RWPE2 (cell line): ENCODE data around the gene LCLAT1.

Source experiments
- ATAC-seq: fragments of 200-7000 bp; cut with Tn5 transposase; 3 replicates; pipeline ENCODE4 v1.9.1; 2021; ENCODE audit warnings: low read depth
- DNase-seq: peaks from one replicate; pipeline ENCODE4 v3.0.0-alpha.2; 2020; ENCODE audit warnings: low spot score
- H3K27ac ChIP-seq: fragments of 450-650 bp; 2 replicates; pipeline ENCODE4 v1.5.1; 2017; ENCODE audit warnings: mild to moderate bottlenecking; ENCODE audit not compliant: poor library complexity, severe bottlenecking
- H3K27me3 ChIP-seq: fragments of 250-450 bp; sonication (Bioruptor Pico); 2 replicates; pipeline ENCODE4 v1.5.1; 2021; ENCODE audit warnings: mild to moderate bottlenecking, moderate library complexity; ENCODE audit not compliant: insufficient read depth, poor library complexity, severe bottlenecking
- H3K36me3 ChIP-seq: fragments of 250-450 bp; sonication (Bioruptor Pico); 2 replicates; pipeline ENCODE4 v1.5.1; 2020; ENCODE audit warnings: low read depth, mild to moderate bottlenecking, moderate library complexity
- H3K4me1 ChIP-seq: fragments of 250-450 bp; sonication (Bioruptor Pico); 2 replicates; pipeline ENCODE4 v1.5.1; 2021; ENCODE audit warnings: mild to moderate bottlenecking, moderate library complexity; ENCODE audit not compliant: insufficient read depth, poor library complexity, severe bottlenecking
- H3K4me3 ChIP-seq: fragments of 250-450 bp; sonication (Bioruptor Pico); 2 replicates; pipeline ENCODE4 v1.5.1; 2021; ENCODE audit warnings: mild to moderate bottlenecking, moderate library complexity; ENCODE audit not compliant: severe bottlenecking
- H3K9me3 ChIP-seq: fragments of 250-450 bp; sonication (Bioruptor Pico); 2 replicates; pipeline ENCODE4 v1.5.1; 2021; ENCODE audit warnings: mild to moderate bottlenecking, moderate library complexity; ENCODE audit not compliant: severe bottlenecking
- TF ChIP-seq, protein P1 (sequence below): fragments of 450-650 bp; IDR thresholded peaks from one replicate; pipeline ENCODE4 v1.5.1; 2017; ENCODE audit warnings: mild to moderate bottlenecking, moderate library complexity; ENCODE audit not compliant: poor library complexity, severe bottlenecking

Gene LCLAT1

DNA sequence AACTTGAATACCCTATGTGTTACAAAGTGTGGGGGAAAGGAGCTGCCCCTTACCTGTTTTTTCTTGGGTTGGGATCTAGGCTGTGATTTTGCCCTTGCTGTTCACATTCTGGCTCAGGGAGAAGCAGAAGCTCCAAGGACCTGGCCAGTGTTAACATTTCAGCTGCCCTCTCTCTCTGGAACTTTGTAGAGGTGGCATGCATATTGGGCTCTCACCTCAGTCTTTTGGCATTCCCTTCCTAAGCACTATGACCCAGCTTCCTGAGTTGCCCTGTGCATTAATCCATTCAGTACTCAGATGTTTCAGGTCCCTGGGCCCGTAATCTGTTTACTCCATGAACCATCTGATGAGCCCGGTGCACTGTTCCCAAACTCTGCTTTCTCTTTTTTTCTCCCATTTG, 12.1 kb downstream of the LCLAT1 start:
- Histone ChIP-seq H3K9me3 (no peaks in the 10 kb centered on the region), H3K36me3 (no peaks in the 10 kb centered on the region), H3K27me3 (no peaks in the 10 kb centered on the region), H3K27ac (no peak overlapping the region), H3K4me3 (no peak overlapping the region), H3K4me1 (no peaks in the 10 kb centered on the region)
- ATAC-seq: no peak
- TF ChIP-seq, protein P1, sequence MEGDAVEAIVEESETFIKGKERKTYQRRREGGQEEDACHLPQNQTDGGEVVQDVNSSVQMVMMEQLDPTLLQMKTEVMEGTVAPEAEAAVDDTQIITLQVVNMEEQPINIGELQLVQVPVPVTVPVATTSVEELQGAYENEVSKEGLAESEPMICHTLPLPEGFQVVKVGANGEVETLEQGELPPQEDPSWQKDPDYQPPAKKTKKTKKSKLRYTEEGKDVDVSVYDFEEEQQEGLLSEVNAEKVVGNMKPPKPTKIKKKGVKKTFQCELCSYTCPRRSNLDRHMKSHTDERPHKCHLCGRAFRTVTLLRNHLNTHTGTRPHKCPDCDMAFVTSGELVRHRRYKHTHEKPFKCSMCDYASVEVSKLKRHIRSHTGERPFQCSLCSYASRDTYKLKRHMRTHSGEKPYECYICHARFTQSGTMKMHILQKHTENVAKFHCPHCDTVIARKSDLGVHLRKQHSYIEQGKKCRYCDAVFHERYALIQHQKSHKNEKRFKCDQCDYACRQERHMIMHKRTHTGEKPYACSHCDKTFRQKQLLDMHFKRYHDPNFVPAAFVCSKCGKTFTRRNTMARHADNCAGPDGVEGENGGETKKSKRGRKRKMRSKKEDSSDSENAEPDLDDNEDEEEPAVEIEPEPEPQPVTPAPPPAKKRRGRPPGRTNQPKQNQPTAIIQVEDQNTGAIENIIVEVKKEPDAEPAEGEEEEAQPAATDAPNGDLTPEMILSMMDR: no peak
- DNase-seq: no peak

DNA sequence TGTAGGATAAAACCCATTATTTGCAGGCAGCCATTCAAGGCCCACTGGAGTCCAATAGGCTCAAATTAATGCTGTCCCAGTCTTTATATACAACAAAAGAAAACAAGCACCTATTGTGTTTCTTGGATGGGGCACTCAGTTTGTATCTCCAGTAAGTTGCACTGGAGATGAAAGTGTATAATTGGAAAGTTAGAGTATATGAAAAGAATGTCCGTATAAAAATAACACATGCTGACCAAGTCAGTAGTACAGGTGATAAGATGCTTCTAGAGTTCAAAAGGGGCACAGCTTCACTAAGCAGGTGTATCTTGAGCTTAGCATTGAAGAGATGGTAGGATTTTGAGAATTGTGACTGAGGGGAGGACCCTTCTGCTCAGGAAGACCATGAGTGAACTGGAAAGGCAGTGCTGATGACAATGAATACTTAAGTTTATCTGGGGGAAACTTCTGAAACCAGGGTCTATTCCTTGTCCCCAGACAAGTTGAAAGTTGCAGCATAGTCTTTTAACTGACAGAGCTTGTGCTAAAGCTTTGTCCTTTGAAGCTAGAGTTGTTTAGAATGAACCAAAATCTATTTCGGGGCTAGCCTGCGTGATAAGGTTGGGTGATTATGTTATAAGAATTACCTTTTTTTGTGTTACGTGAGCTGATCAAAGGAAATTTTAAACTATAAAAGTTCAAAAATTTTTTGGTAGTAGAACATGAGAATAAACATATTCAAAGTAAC, 15.2 kb downstream of the LCLAT1 start:
- H3K9me3 ChIP-seq: no peaks in the 10 kb centered on the region
- H3K36me3 ChIP-seq: no peaks in the 10 kb centered on the region
- H3K4me1 ChIP-seq: no peaks in the 10 kb centered on the region
- H3K27ac ChIP-seq: no peak overlapping the region
- ATAC-seq (no peak), DNase-seq (no peak)
- H3K27me3 ChIP-seq: no peaks in the 10 kb centered on the region
- TF ChIP-seq, protein P1: no peak
- H3K4me3 ChIP-seq: no peak overlapping the region

DNA sequence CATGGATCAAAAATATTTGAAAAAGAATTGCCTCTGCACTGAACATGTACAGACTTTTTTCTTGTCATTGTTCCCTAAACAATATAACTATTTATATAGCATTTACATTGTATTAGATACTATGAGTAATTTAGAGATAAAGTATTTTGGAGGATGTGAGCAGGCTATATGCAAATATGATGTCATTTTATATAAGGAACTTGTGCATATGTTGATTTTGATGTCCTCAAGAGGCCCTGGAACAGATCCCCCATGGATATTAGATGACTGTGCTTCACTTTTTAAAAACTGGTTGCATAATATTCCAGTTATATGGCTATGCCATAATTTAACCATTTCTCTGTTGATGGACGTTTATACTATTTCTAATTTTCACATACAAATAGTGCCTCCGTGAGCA, 16.5 kb downstream of the LCLAT1 start:
- no peaks in the 10 kb centered on the region for H3K9me3 ChIP-seq
- no peaks in the 10 kb centered on the region for H3K27me3 ChIP-seq
- no peak overlapping the region for H3K4me3 ChIP-seq
- ATAC-seq (no peak), DNase-seq (no peak)
- no peaks in the 10 kb centered on the region for H3K36me3 ChIP-seq
- H3K27ac ChIP-seq: no peak overlapping the region
- TF ChIP-seq, protein P1: no peak
- H3K4me1 ChIP-seq: no peaks in the 10 kb centered on the region

DNA sequence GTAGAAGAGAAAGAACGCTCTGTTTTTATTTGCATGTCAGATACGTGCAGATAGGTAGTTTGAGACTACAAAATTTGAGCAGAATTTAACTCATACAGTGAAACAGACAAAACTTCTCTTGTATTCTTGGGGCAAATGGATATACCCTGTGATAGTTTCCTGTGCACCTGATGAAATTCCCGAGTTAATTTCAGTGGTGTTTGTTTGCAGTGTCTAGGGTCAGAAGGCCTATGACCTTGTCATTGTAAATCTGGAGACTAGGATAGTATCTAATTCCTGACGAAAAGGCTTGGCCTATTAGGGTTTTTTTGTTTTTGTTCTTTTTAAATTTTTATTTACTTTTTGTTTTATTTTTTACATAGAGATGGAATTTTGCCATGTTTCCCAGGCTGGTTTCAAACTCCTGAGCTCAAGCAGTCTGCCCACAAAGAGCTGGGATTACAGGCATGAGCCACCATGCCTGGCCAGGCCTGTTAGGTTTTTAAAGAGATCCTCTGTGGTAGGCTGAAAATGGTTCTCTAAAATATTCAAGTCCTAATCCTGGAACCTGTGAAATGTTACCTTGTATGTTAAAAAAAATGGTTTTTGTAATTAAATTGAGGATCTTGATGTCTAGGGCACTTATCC, 17.6 kb downstream of the LCLAT1 start:
- H3K36me3 ChIP-seq: no peaks in the 10 kb centered on the region
- no peak overlapping the region for H3K27ac ChIP-seq
- H3K27me3 ChIP-seq: no peaks in the 10 kb centered on the region
- H3K4me3 ChIP-seq: no peak overlapping the region
- H3K4me1 ChIP-seq: no peaks in the 10 kb centered on the region
- TF ChIP-seq, protein P1: no peak
- DNase-seq: no peak
- no peaks in the 10 kb centered on the region for H3K9me3 ChIP-seq
- no peak for ATAC-seq

DNA sequence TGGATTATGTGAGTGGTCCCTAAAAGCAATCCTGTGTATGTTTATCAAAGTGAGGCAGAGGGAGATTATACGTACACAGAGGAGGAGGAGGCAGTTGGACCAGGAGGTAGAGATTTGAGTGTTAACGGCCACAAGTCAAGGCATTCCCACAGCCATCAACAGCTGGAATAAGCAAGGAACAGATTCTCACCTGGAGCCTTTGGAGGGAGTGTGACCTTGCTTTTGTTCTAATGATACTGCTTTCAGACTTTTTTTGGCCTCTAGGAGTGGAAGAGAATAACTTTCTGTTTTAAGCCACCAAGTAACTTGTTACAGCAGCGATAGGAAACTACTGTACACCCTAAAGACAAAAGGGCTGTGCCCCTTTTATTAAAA, 18.1 kb downstream of the LCLAT1 start:
- TF ChIP-seq, protein P1: no peak
- Histone ChIP-seq H3K4me3 (no peak overlapping the region), H3K27me3 (no peaks in the 10 kb centered on the region), H3K9me3 (no peaks in the 10 kb centered on the region), H3K27ac (no peak overlapping the region), H3K36me3 (no peaks in the 10 kb centered on the region), H3K4me1 (no peaks in the 10 kb centered on the region)
- ATAC-seq (no peak), DNase-seq (no peak)
